DOHH2 (cell line): ENCODE measurements around the gene PRR15L.

Source experiments
- H3F3A ChIP-seq: fragments of 200-600 bp; sonication (generic), shearing (Covaris generic); 2 replicates; pipeline ENCODE4 v1.6.0; 2016; ENCODE audit warnings: antibody characterized with exemption, mild to moderate bottlenecking; ENCODE audit not compliant: control insufficient read depth, insufficient read depth
- H3K27ac ChIP-seq: fragments of 200-600 bp; sonication (generic); 2 replicates; pipeline ENCODE4 v1.5.1; 2014; ENCODE audit warnings: low read depth, mild to moderate bottlenecking, low read length, moderate library complexity
- H3K27me3 ChIP-seq: fragments of 200-600 bp; sonication (generic); 2 replicates; pipeline ENCODE4 v1.6.1; 2014; ENCODE audit warnings: mild to moderate bottlenecking, low read length, mixed read lengths; ENCODE audit not compliant: control insufficient read depth
- H3K36me3 ChIP-seq: fragments of 200-600 bp; sonication (generic); 2 replicates; pipeline ENCODE4 v1.6.1; 2014; ENCODE audit warnings: mild to moderate bottlenecking, low read length, moderate library complexity, mixed read lengths; ENCODE audit not compliant: control insufficient read depth
- H3K4me1 ChIP-seq: fragments of 200-600 bp; sonication (generic); 2 replicates; pipeline ENCODE4 v1.6.1; 2014; ENCODE audit warnings: mild to moderate bottlenecking, low read length, mixed read lengths; ENCODE audit not compliant: control insufficient read depth
- H3K4me2 ChIP-seq: fragments of 200-600 bp; sonication (generic); 2 replicates; pipeline ENCODE4 v1.6.0; 2014; ENCODE audit warnings: mild to moderate bottlenecking, low read length, moderate library complexity
- H3K4me3 ChIP-seq: fragments of 200-600 bp; sonication (generic); 2 replicates; pipeline ENCODE4 v1.5.1; 2014; ENCODE audit warnings: mild to moderate bottlenecking, low read length, mixed read lengths
- H3K79me2 ChIP-seq: fragments of 200-600 bp; sonication (generic); 2 replicates; pipeline ENCODE4 v1.6.1; 2014; ENCODE audit warnings: mild to moderate bottlenecking, low read length, mixed read lengths; ENCODE audit not compliant: control insufficient read depth
- H3K9me2 ChIP-seq: fragments of 200-600 bp; sonication (generic); replicated peaks from 2 replicates; pipeline ENCODE4 v1.6.1; 2014; ENCODE audit warnings: mild to moderate bottlenecking, low read length, mixed read lengths; ENCODE audit not compliant: control insufficient read depth
- H3K9me3 ChIP-seq: fragments of 200-600 bp; sonication (generic); 2 replicates; pipeline ENCODE4 v1.6.1; 2014; ENCODE audit warnings: antibody characterized with exemption, low read length, mixed read lengths; ENCODE audit not compliant: control insufficient read depth, insufficient read depth
- H4K20me1 ChIP-seq: fragments of 200-600 bp; sonication (generic); 2 replicates; pipeline ENCODE4 v1.6.0; 2014; ENCODE audit warnings: low read depth, mild to moderate bottlenecking, antibody characterized with exemption, low read length, moderate library complexity; ENCODE audit not compliant: control insufficient read depth, insufficient read depth
- EZH2phosphoT487 ChIP-seq: fragments of 200-600 bp; sonication (generic); IDR thresholded peaks from 2 replicates; pipeline ENCODE4 v1.6.1; 2017; ENCODE audit warnings: borderline replicate concordance, mild to moderate bottlenecking, antibody characterized with exemption, low read length, moderate library complexity, mixed read lengths
- TF ChIP-seq, protein P1 (sequence below): fragments of 200-600 bp; sonication (generic); IDR thresholded peaks from one replicate; pipeline ENCODE4 v1.5.1; 2014; ENCODE audit warnings: antibody characterized with exemption, mild to moderate bottlenecking, low read depth, low read length; ENCODE audit not compliant: poor library complexity, severe bottlenecking

The PRR15L gene

DNA sequence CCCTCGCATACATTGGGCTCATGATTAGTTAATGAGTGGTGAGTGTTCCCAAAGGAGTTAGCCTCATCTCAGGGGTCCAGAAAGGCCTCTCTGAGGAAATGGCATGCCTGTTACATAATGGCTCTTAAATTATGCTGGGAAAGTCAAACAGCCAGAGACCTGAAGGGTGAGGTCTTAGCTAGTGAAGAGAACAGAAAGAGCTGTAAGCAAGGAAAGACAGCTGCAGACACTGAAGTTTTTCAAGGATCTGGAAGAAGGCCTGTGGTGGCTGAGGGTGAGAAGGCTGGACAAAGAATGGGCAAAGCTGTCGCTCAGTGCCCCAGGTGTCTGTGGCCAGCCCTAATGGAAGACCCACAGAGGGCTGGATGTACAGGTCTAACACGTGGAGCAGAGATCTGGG, 51.2 kb downstream of the PRR15L start:
- Histone ChIP-seq H3K27me3 (no peaks in the 10 kb centered on the region), H3F3A (no peaks in the 10 kb centered on the region), H3K4me1 (no peaks in the 10 kb centered on the region), H3K9me3 (no peaks in the 10 kb centered on the region), H3K4me3 (no peak overlapping the region), H3K27ac (no peak overlapping the region), H3K4me2 (no peak overlapping the region), H4K20me1 (no peaks in the 10 kb centered on the region; the same call in 1 of the 2 replicates), H3K9me2 (no peaks in the 10 kb centered on the region), H3K79me2 (peaks cover 28% of the 10 kb centered on the region), H3K36me3 (peaks cover 14% of the 10 kb centered on the region)
- TF ChIP-seq, protein P1, sequence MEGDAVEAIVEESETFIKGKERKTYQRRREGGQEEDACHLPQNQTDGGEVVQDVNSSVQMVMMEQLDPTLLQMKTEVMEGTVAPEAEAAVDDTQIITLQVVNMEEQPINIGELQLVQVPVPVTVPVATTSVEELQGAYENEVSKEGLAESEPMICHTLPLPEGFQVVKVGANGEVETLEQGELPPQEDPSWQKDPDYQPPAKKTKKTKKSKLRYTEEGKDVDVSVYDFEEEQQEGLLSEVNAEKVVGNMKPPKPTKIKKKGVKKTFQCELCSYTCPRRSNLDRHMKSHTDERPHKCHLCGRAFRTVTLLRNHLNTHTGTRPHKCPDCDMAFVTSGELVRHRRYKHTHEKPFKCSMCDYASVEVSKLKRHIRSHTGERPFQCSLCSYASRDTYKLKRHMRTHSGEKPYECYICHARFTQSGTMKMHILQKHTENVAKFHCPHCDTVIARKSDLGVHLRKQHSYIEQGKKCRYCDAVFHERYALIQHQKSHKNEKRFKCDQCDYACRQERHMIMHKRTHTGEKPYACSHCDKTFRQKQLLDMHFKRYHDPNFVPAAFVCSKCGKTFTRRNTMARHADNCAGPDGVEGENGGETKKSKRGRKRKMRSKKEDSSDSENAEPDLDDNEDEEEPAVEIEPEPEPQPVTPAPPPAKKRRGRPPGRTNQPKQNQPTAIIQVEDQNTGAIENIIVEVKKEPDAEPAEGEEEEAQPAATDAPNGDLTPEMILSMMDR: no peak
- TF ChIP-seq EZH2phosphoT487: no peak

- H3K27ac ChIP-seq: no peak overlapping the region
- no peaks in the 10 kb centered on the region for H3F3A ChIP-seq
- no peaks in the 10 kb centered on the region for H3K4me1 ChIP-seq
- no peak overlapping the region for H3K4me3 ChIP-seq
- TF ChIP-seq EZH2phosphoT487: no peak
- TF ChIP-seq, protein P1: no peak
- no peaks in the 10 kb centered on the region for H3K9me3 ChIP-seq
- H3K79me2 ChIP-seq: peaks cover 27% of the 10 kb centered on the region
- peaks cover 20% of the 10 kb centered on the region for H3K36me3 ChIP-seq
- H3K4me2 ChIP-seq: no peak overlapping the region
- no peaks in the 10 kb centered on the region for H3K27me3 ChIP-seq
- H4K20me1 ChIP-seq: no peaks in the 10 kb centered on the region; the same call in 1 of the 2 replicates
- no peaks in the 10 kb centered on the region for H3K9me2 ChIP-seq
These were observed 52.4 kb downstream of the PRR15L start for GRCh38 chr17:47905221-47905733.

DNA sequence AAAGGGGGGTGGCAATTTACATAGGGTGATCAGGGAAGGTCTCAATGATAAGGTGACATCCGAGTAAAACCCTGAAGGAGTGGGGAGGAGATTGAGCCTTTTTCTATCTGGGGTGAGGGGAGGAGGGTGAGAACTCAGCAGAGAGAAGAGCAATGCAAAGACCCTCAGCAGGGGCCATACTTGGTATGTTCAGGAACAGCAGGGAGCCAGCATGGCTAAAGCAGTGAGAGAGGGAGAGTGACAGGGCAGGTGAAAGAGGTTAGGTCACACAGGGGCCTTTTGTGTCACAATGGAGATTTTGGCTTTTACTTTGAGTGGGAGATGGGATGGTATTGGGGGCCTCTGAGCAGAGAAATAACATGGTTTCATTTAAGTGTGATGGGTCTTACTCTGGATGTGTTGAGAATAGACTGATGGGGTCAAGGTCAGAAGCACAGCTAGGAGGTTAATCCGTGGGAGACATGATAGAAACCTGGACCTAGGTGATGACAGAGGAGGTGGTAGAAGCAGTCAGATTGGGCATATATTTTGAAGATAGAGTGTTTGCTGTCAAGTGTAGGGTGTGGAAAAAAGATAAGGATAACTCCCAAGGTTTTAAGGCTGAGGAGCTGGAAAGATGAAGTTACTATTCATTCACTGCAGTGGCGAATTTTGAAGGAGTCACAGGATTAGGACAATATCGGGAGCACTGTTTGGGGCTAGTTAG, 55.5 kb downstream of the PRR15L start:
- Histone ChIP-seq H4K20me1 (no peaks in the 10 kb centered on the region), H3K27ac (no peak overlapping the region), H3F3A (no peaks in the 10 kb centered on the region), H3K4me1 (peaks cover 10% of the 10 kb centered on the region), H3K4me3 (no peak overlapping the region), H3K36me3 (peaks cover 44% of the 10 kb centered on the region), H3K79me2 (peaks cover 44% of the 10 kb centered on the region), H3K27me3 (no peaks in the 10 kb centered on the region), H3K9me2 (no peaks in the 10 kb centered on the region), H3K9me3 (no peaks in the 10 kb centered on the region), H3K4me2 (no peak overlapping the region)
- TF ChIP-seq, protein P1: no peak
- no peak for TF ChIP-seq EZH2phosphoT487
